Activated T-cell treated with anti-CD3 and anti-CD28 coated beads for 24 hours (primary cell): ENCODE measurements around the gene CYP27A1.

Source experiments
- DNase-seq: peaks from one replicate; pipeline ENCODE4 v3.0.0-alpha.2; 2020; ENCODE audit warnings: low read depth

Gene CYP27A1

GRCh38 chr2:218811382-218811781 lies 29.4 kb downstream of the CYP27A1 start:
- no peak for DNase-seq

- DNase-seq, result no peak
Measured at GRCh38 chr2:218812096-218812815, 30.3 kb downstream of the CYP27A1 start.

DNA sequence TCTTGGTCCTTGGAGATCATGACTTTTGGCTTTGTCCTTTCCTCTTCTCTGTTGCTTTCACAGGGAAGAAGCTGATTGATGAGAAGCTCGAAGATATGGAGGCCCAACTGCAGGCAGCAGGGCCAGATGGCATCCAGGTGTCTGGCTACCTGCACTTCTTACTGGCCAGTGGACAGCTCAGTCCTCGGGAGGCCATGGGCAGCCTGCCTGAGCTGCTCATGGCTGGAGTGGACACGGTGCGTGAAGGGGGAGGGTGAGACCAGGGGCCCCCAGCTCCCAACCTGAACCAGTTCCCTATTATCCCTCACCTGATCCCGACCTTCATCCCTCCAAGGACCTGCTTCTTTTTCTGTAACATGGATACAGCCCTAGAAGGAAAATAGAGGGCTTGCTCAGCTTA lies 30.9 kb downstream of the CYP27A1 start:
- DNase-seq, result no peak

- DNase-seq, result no peak
Measured at GRCh38 chr2:218813771-218814460, 32.0 kb downstream of the CYP27A1 start.

DNA sequence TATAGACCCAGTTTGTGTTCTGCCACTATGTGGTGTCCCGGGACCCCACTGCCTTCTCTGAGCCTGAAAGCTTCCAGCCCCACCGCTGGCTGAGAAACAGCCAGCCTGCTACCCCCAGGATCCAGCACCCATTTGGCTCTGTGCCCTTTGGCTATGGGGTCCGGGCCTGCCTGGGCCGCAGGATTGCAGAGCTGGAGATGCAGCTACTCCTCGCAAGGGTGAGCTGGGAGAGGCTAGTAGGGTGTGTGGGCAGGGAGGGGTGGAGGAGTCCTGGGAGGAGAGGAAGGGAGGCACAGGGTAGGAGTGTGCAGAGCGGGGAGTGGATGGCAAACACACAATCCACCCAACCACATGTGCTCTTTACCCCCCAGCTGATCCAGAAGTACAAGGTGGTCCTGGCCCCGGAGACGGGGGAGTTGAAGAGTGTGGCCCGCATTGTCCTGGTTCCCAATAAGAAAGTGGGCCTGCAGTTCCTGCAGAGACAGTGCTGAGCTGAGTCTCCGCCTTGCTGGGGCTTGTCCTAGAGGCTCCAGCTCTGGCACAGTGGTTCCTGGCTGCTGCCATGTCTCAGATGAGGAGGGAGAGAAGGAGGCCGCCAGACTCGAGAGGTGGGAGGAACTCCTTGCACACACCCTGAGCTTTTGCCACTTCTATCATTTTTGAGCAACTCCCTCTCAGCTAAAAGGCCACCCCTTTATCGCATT lies 32.7 kb downstream of the CYP27A1 start:
- no peak for DNase-seq

GRCh38 chr2:218815244-218815637 lies 33.3 kb downstream of the CYP27A1 start:
- no peak for DNase-seq

DNA sequence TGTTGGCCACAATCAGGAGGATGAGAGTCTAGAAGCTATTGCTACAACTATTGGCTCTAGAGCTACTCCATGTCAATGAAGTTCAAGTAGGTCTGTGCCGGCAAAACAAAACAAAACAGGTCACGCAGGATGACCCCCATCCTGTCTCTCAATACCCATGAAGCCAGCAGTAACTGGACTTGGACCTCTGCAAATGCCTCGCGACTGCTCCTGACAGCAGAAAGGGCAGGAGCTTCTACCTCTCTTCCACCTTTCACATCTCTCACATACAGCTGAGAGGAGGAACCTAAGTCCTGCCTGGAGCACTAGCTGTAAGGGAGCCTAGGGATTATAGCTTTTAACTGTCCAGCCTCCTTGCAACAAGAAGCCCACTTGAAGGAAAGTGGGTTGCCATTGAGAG lies 33.7 kb downstream of the CYP27A1 start:
- no peak for DNase-seq

- no peak for DNase-seq
Measured at GRCh38 chr2:218816561-218817011, 34.6 kb downstream of the CYP27A1 start.

- DNase-seq, result no peak
Measured at GRCh38 chr2:218819093-218819492, 37.1 kb downstream of the CYP27A1 start.

- no peak for DNase-seq
Measured at GRCh38 chr2:218820746-218821369, 38.9 kb downstream of the CYP27A1 start.

DNA sequence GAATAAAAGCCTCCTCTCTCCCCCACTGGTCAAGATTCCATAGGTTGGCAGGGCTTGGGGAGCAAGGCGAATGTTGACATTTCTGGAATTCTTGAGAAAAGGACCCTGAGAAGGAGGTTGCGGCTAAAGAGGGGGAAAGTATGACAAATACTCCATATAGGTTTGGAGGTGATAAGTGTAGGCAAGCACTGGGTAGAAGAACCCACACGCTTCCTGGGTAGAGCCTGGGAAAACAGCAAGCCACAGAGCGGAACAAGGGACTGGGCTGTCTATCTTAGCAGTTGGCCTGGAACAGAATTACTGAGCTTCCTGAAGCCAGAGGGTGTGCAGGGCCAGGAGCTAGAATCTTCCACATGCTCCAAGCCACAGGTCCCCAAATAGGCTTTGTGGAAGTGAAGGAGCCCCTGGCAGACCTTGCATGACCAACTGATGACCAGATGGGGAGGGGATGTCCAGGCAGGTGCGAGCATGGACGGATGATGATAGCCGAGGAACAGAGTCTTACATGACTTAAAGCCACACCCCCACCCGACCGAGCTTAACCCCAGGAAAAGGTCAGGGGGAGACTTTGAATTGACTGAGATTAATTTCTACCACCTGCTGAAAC lies 39.8 kb downstream of the CYP27A1 start:
- no peak for DNase-seq

DNA sequence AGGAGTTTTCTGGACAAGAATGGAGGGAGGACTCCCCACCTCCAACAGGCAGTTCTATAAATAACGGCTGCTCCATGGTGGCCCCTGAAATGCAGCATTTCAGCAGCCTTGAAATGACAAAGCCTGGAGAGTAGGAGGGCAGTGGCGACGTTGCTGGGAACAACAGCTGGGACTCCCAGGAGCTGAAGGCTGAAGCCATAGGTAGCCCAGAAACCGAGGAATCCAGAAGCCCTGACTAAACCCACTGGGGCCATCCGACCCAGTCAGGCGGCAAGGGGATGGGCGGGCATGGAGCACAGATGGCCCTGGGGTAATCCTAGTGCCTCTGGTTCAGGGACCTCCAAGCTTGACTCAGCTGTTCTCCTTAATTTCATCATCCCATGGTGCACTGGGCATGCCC lies 40.7 kb downstream of the CYP27A1 start:
- no peak for DNase-seq

- no peak for DNase-seq
Measured at GRCh38 chr2:218823196-218823855, 41.4 kb downstream of the CYP27A1 start.

DNA sequence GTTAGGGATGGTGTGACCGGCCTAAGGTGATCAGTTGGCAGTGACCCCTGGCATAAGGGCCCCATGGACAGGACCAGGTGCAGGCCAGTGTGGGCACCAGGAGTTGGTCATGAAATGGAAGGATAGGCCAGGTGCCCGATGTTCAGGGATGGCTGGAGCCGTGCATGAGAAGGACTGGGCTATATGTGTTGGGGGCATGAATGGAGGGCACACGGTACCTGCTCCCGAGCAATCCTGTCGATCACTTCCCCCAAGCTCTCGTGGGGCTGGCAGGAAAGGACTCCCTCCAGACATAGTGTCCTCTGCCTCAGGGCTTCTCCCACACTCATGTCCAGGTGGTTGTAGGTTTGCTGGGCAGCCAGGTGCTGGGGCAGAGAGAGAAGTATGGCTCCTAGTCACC lies 42.1 kb downstream of the CYP27A1 start:
- DNase-seq, result no peak

DNA sequence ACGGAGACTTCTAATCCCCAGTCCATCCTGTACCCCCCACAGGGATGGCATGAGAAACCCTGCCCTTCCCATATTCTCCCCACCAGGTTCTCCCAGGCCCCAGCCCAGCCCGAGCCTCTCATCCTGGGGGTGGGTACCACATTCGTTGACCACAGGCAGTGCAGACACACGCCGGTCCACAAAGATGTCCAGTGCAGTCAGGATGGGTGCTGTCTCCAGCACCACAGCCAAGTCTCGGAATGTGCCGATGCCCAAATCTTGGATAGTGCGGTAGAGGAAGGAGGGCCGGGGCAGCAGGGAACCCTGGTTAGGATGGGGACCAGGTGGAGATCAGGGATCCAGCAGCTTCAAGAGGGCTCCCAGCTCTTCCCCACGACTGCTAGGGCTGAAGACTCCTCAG lies 44.8 kb downstream of the CYP27A1 start:
- DNase-seq, result no peak

GRCh38 chr2:218827701-218828476 lies 45.9 kb downstream of the CYP27A1 start:
- DNase-seq, result no peak

DNA sequence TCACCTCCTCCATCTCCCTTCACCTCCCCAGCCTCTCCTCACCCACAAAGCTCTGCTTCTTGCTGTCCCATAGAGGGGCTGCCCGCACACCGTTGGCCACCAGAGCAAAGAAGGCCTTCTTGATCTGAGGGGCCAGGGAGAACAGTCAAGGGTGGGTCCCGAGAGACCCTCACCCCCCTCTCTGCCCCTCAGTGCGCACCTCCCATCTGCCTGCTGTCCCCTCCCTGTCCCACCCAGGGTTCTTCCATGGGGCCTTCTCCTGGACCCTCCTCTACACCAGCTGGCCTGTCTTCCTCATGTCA lies 46.5 kb downstream of the CYP27A1 start:
- DNase-seq, result no peak

DNA sequence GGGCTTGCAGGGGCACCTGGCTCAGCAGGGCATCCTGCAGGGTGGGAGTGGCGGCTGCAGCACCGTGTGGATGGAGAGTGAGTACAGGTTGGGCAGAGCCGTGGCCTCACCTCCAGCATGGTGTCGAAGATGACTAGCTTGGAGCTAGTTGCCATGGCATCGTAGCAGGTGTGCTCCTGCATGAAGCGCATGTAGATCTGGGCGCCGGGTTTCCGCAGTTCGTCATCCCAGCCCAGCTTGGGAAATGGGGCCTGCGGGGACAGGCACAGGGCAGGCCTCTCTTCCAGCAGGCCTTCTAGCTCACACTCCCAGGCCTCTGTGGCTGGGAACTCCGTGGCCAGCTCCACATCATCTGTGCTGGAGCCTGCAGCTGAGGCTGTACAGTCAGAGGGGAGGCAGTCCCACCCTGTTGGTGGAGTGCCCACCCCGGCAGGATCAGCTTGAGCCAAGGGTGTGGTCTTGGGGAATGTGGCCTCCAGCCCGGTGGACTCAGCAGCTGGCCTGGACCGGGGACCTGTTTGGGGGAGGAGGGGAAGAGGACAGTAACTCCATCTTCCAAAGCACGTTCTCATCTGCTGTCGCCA lies 48.0 kb downstream of the CYP27A1 start:
- no peak for DNase-seq

DNA sequence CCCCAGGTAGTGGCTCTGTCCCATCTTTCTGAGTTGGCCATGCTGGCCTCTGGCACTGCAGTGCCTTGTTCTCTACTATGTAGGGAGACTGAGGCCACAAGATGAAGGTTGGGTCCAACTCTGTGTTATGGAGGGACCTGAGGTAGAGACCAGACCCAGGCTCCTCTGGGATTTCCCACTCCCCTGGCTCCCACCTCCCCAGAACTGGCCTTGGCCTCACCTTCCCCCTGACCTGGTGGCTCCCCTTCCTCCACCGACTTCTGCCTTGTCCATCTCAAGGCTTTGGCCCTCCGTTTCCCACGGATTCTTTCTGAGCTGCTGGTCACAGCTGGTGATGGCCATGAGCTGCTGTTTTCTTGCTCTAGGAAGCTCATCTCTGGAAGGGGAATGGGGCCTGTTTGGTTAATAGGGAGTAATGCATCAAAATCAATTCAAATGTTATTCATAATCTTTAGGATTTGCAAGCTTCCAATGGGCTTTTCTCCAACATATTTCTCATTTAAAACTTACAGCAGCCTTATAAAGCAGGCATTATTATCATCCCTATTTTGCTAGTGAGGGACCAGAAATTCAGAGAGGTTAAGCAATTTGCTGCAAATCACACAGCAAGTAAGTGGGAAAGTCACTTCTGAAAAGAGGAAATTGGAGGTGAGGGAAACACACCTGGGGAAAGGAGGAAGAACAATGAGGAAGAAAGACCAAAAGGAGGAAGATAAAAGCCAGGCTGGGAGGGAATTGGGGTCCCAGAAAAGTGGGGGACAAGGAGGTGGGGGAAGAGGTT lies 48.8 kb downstream of the CYP27A1 start:
- no peak for DNase-seq
